ENCODE measurements around the gene DNM3.

DNM3 gene

GRCh38 chr1:171860696-171861095 lies 19.4 kb downstream of the DNM3 start:
- no peak for DNase-seq (ENCODE audit: extremely low read depth, low read depth)
- no peak for TF ChIP-seq CTCF (IDR thresholded peaks at IDR 0.05; ENCODE audit: low read depth, low read length)

DNA sequence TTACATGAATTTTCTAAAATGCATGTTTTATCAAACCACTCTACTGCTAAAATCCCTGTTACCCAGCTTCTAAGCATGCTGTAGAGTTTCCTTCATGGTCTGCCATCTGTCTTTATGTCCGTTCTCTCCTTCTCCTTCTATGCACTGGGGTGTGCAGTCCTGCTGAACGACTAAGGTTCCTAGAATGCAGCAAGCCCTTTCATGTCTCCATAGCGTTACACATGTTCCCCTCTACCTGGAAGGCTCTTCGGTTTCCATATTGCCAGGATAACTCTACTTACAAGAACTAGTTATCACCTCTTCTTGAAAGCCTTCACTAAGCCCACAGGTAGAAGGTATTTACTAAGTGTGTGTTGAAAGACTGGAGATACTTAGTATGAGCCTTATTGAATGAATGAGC lies 22.2 kb downstream of the DNM3 start:
- no peak for TF ChIP-seq CTCF (IDR thresholded peaks at IDR 0.05; ENCODE audit: low read depth, low read length)
- no peak for DNase-seq (ENCODE audit: extremely low read depth, low read depth)

- no peak for DNase-seq (ENCODE audit: extremely low read depth, low read depth)
- no peak for TF ChIP-seq CTCF (IDR thresholded peaks at IDR 0.05; ENCODE audit: low read depth, low read length)
Observed at GRCh38 chr1:171864308-171864707, 23.0 kb downstream of the DNM3 start.

DNA sequence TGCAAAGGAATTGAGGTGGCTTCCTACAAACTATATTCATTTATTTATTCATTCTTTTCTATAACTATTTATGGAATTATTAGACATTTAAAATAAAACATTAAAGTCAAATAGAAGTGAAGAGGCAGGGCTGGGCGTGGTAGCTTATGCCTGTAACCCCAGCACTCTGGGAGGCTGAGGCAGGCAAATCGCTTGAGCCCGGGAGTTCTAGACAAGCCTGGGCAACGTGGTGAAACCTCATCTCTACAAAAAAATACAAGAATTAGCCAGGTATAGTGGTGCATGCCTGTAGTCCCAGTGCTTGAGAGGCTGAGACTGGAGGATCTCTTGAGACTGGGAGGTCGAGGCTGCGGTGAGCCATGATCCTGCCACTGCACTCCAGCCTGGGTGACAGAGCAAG lies 23.8 kb downstream of the DNM3 start:
- no peak for DNase-seq (ENCODE audit: extremely low read depth, low read depth)
- TF ChIP-seq CTCF (IDR thresholded peaks at IDR 0.05; ENCODE audit: low read depth, low read length), result no peak

GRCh38 chr1:171867236-171867635 lies 25.9 kb downstream of the DNM3 start:
- DNase-seq (ENCODE audit: extremely low read depth, low read depth), result no peak
- no peak for TF ChIP-seq CTCF (IDR thresholded peaks at IDR 0.05; ENCODE audit: low read depth, low read length)

GRCh38 chr1:171868217-171868803 lies 27.0 kb downstream of the DNM3 start:
- no peak for TF ChIP-seq CTCF (IDR thresholded peaks at IDR 0.05; ENCODE audit: low read depth, low read length)
- DNase-seq (ENCODE audit: extremely low read depth, low read depth), result no peak

DNA sequence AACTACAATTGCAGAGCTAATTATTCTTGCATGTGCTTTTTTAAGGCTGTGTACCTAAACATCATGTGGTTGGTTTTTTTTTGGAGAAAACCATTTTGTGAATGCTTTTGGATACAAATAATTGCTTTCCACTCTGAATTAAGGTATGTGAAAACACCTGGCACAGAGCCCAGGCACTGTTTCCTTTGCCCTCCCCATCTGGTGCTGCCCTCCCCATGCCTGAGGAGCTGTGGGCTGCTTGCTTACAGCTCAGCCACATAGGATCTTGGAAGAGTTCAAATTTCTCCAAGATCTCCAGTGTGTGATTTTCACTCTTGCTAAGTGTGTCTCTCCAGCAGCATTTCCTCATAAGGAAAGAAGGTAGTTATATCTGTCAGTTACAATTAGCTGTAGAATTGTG lies 27.8 kb downstream of the DNM3 start:
- TF ChIP-seq CTCF (IDR thresholded peaks at IDR 0.05; ENCODE audit: low read depth, low read length), result no peak
- no peak for DNase-seq (ENCODE audit: extremely low read depth, low read depth)

All from AG09319 (cell line).